ENCODE measurements around the gene EPHB3.

EPHB3 gene

GRCh38 chr3:184568924-184569829 lies 7.6 kb downstream of the EPHB3 start:
- Histone ChIP-seq H2AFZ (ENCODE audit: low read length) (no peak overlapping the region), H3K79me2 (ENCODE audit: insufficient read depth, low read length) (no peaks in the 10 kb centered on the region), H4K20me1 (ENCODE audit: insufficient read depth, low read length) (no peaks in the 10 kb centered on the region), H3K9me3 (ENCODE audit: low read length) (no peaks in the 10 kb centered on the region), H3K4me3 (ENCODE audit: low read depth, low read length, poor library complexity, severe bottlenecking) (no peak overlapping the region), H3K27me3 (ENCODE audit: insufficient read depth, low read length) (0 out of 2 replicates have a peak, but pooled peaks cover 5% of the 10 kb centered on the region), H3F3A (ENCODE audit: insufficient read depth, low read length) (no peaks in the 10 kb centered on the region), H3K36me3 (ENCODE audit: insufficient read depth, low read length) (no peaks in the 10 kb centered on the region), H3K9ac (ENCODE audit: low read length) (no peak overlapping the region), H3K27ac (ENCODE audit: low read depth, low read length, poor library complexity, severe bottlenecking) (no peak overlapping the region), H3K4me1 (ENCODE audit: insufficient read depth, low read length, severe bottlenecking) (no peaks in the 10 kb centered on the region), H3K9me2 (ENCODE audit: low read depth, low read length) (no peaks in the 10 kb centered on the region), H3K4me2 (ENCODE audit: low read length) (no peak overlapping the region)
- no peak for TF ChIP-seq EZH2 (IDR thresholded peaks at IDR 0.05; ENCODE audit: borderline replicate concordance, low read length)
- TF ChIP-seq CTCF (IDR thresholded peaks at IDR 0.05; ENCODE audit: low read length), result no peak

- Histone ChIP-seq H3K36me3 (ENCODE audit: insufficient read depth, low read length) (no peaks in the 10 kb centered on the region), H3K79me2 (ENCODE audit: insufficient read depth, low read length) (no peaks in the 10 kb centered on the region), H3K9me2 (ENCODE audit: low read depth, low read length) (no peaks in the 10 kb centered on the region), H2AFZ (ENCODE audit: low read length) (no peak overlapping the region), H3K4me3 (ENCODE audit: low read depth, low read length, poor library complexity, severe bottlenecking) (no peak overlapping the region), H4K20me1 (ENCODE audit: insufficient read depth, low read length) (no peaks in the 10 kb centered on the region), H3K4me1 (ENCODE audit: insufficient read depth, low read length, severe bottlenecking) (no peaks in the 10 kb centered on the region), H3K27ac (ENCODE audit: low read depth, low read length, poor library complexity, severe bottlenecking) (no peak overlapping the region), H3K4me2 (ENCODE audit: low read length) (no peak overlapping the region), H3K9me3 (ENCODE audit: low read length) (no peaks in the 10 kb centered on the region), H3F3A (ENCODE audit: insufficient read depth, low read length) (no peaks in the 10 kb centered on the region), H3K9ac (ENCODE audit: low read length) (no peak overlapping the region), H3K27me3 (ENCODE audit: insufficient read depth, low read length) (0 out of 2 replicates have a peak, but pooled peaks cover 5% of the 10 kb centered on the region)
- TF ChIP-seq CTCF (IDR thresholded peaks at IDR 0.05; ENCODE audit: low read length) (no peak), EZH2 (IDR thresholded peaks at IDR 0.05; ENCODE audit: borderline replicate concordance, low read length) (no peak)
Observed at GRCh38 chr3:184570035-184570434, 8.4 kb downstream of the EPHB3 start.

GRCh38 chr3:184570489-184570888 lies 8.9 kb downstream of the EPHB3 start:
- H3K4me3 ChIP-seq (ENCODE audit: low read depth, low read length, poor library complexity, severe bottlenecking), result no peak overlapping the region
- H3K9ac ChIP-seq (ENCODE audit: low read length), result no peak overlapping the region
- H3K9me3 ChIP-seq (ENCODE audit: low read length), result no peaks in the 10 kb centered on the region
- no peaks in the 10 kb centered on the region for H3K4me1 ChIP-seq (ENCODE audit: insufficient read depth, low read length, severe bottlenecking)
- 0 out of 2 replicates have a peak, but pooled peaks cover 5% of the 10 kb centered on the region for H3K27me3 ChIP-seq (ENCODE audit: insufficient read depth, low read length)
- no peaks in the 10 kb centered on the region for H3K36me3 ChIP-seq (ENCODE audit: insufficient read depth, low read length)
- no peak overlapping the region for H2AFZ ChIP-seq (ENCODE audit: low read length)
- H3F3A ChIP-seq (ENCODE audit: insufficient read depth, low read length), result no peaks in the 10 kb centered on the region
- no peaks in the 10 kb centered on the region for H3K9me2 ChIP-seq (ENCODE audit: low read depth, low read length)
- TF ChIP-seq CTCF (IDR thresholded peaks at IDR 0.05; ENCODE audit: low read length) (no peak), EZH2 (IDR thresholded peaks at IDR 0.05; ENCODE audit: borderline replicate concordance, low read length) (no peak)
- no peak overlapping the region for H3K4me2 ChIP-seq (ENCODE audit: low read length)
- no peaks in the 10 kb centered on the region for H4K20me1 ChIP-seq (ENCODE audit: insufficient read depth, low read length)
- H3K79me2 ChIP-seq (ENCODE audit: insufficient read depth, low read length), result no peaks in the 10 kb centered on the region
- no peak overlapping the region for H3K27ac ChIP-seq (ENCODE audit: low read depth, low read length, poor library complexity, severe bottlenecking)

All from OCI-LY1 (cell line).